SK-N-MC (cell line): ENCODE measurements around the gene C4orf51.

Experiments
- EZH2 ChIP-seq: fragments of 200-600 bp; sonication (generic); IDR thresholded peaks from one replicate; pipeline ENCODE4 v1.6.1; 2017; ENCODE audit warnings: antibody characterized with exemption
- FOXP2 ChIP-seq: optimal IDR thresholded peaks from 2 replicates; pipeline ENCODE3; 2011; ENCODE audit warnings: mild to moderate bottlenecking, moderate library complexity; ENCODE audit not compliant: insufficient read depth; ENCODE audit errors: extremely low read length, control extremely low read depth
- POLR2AphosphoS5 ChIP-seq: IDR thresholded peaks from 2 replicates; pipeline ENCODE4 v1.6.1; 2012; ENCODE audit warnings: mild to moderate bottlenecking, low read depth, low read length, borderline replicate concordance

DNA sequence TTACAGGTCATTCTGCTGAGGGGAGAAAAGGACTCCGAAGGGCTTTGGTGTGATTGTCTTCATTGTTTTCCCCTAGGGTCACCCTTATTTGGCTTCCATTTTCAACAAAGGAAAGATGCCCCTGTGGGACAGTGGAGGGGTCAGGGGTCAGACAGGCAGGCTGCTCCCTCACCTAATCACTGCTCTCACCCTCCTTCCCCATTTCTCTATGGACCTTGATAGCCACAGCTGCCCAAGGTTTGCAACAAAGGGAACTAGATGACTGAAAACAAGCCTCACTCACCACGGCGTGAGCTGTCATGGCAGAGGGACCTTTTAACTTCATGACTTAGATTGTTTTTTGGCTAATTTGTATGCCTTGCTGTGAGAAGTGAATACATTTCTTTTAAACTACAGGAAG is 40.7 kb downstream of the C4orf51 start:
- no peak for TF ChIP-seq EZH2
- no peak for TF ChIP-seq POLR2AphosphoS5
- TF ChIP-seq FOXP2: no peak
